PC-9 (cell line): ENCODE measurements around the gene LMF1. TPM values are rescaled to one million over a fixed set of nuclear protein-coding genes. Genes with fewer than 3 reads are reported as not detected.

Source experiments
- BruUV-seq: library from RNA; stranded (reverse); fragments of 400-500 nt; replicated peaks from 2 replicates; lab custom pipeline; 2021; lab: Mats Ljungman, UMichigan
- CTCF ChIA-PET: fragments of 300-600 bp; sonication (Branson Sonifier 250); formaldehyde crosslinking; loops from one replicate; lab custom pipeline; 2022; ENCODE audit warnings: antibody characterized with exemption; lab: Charles Lee
- POLR2A ChIA-PET: fragments of 300-600 bp; sonication (Branson Sonifier 250); formaldehyde crosslinking; loops from one replicate; lab custom pipeline; 2022; ENCODE audit warnings: antibody characterized with exemption; ENCODE audit not compliant: unreplicated experiment; lab: Charles Lee
- DNase-seq, 2 experiments: peaks; one replicate each; pipeline versions ENCODE4 v3.0.0 to v3.0.0-alpha.2; 2015 to 2022; ENCODE audit warnings: mixed read lengths in 1 of 2
- H2AFZ ChIP-seq: fragments of 200-600 bp; sonication (generic); 2 replicates; pipeline ENCODE4 v1.8.1; 2017; ENCODE audit warnings: antibody characterized with exemption
- H3F3A ChIP-seq: fragments of 200-600 bp; sonication (generic); 2 replicates; pipeline ENCODE4 v1.8.1; 2017; ENCODE audit warnings: antibody characterized with exemption, mild to moderate bottlenecking, low read depth; ENCODE audit not compliant: insufficient read depth
- H3K27ac ChIP-seq: fragments of 200-600 bp; sonication (generic); 2 replicates; pipeline ENCODE4 v1.6.1; 2016; ENCODE audit warnings: mixed run types
- H3K27me3 ChIP-seq: fragments of 200-600 bp; sonication (generic); 2 replicates; pipeline ENCODE4 v1.6.1; 2016; ENCODE audit warnings: low read depth, mixed run types; ENCODE audit not compliant: insufficient read depth
- H3K36me3 ChIP-seq: fragments of 200-600 bp; sonication (generic); 2 replicates; pipeline ENCODE4 v1.6.1; 2016; ENCODE audit warnings: low read depth, mixed run types
- H3K4me1 ChIP-seq: fragments of 200-600 bp; sonication (generic); replicated peaks from 2 replicates; pipeline ENCODE4 v1.6.1; 2016; ENCODE audit warnings: mixed run types; ENCODE audit not compliant: insufficient read depth
- H3K4me2 ChIP-seq: fragments of 200-600 bp; sonication (generic); 2 replicates; pipeline ENCODE4 v1.6.1; 2017; ENCODE audit warnings: mixed run types
- H3K4me3 ChIP-seq: fragments of 200-600 bp; sonication (generic); 2 replicates; pipeline ENCODE4 v1.6.1; 2016; ENCODE audit warnings: mixed run types
- H3K79me2 ChIP-seq: fragments of 200-600 bp; sonication (generic); 2 replicates; pipeline ENCODE4 v1.6.1; 2017; ENCODE audit warnings: low read depth, mixed run types
- H3K9me2 ChIP-seq: fragments of 200-600 bp; sonication (generic); 2 replicates; pipeline ENCODE4 v1.8.1; 2017; ENCODE audit warnings: mild to moderate bottlenecking; ENCODE audit not compliant: insufficient read depth
- H3K9me3 ChIP-seq: fragments of 200-600 bp; sonication (generic); 2 replicates; pipeline ENCODE4 v1.8.1; 2016; ENCODE audit warnings: low read depth; ENCODE audit not compliant: insufficient read depth
- H4K20me1 ChIP-seq: fragments of 200-600 bp; sonication (generic); 2 replicates; pipeline ENCODE4 v1.8.1; 2017; ENCODE audit not compliant: insufficient read depth
- CTCF ChIP-seq: fragments of 200-600 bp; sonication (generic); conservative IDR thresholded peaks from 2 replicates; pipeline ENCODE4 v1.6.1; 2017; ENCODE audit warnings: mixed run types, antibody characterized with exemption, mild to moderate bottlenecking, moderate library complexity
- EZH2 ChIP-seq: fragments of 200-600 bp; sonication (generic); IDR thresholded peaks from 2 replicates; pipeline ENCODE4 v1.8.0; 2017; ENCODE audit warnings: antibody characterized with exemption, low read depth
- intact Hi-C: fragments of 100-400 bp; cut with micrococcal nuclease; formaldehyde crosslinking; loops from one replicate; pipeline ENCODE4 v1.10.0; 2022; ENCODE audit not compliant: unreplicated experiment
- total RNA-seq: library from RNA; stranded (reverse); gene quantifications from 2 replicates; pipeline ENCODE4 v1.2.3, GENCODE V29; 2021

LMF1 gene
- total RNA-seq, 1 experiment from 2014 or later = 31.3 TPM

GRCh38 chr16:873243-873661 is 97.5 kb downstream of the LMF1 start:
- H3K4me3 ChIP-seq = no peak overlapping the region
- intact Hi-C loops = no loop called here
- no peaks in the 10 kb centered on the region for H3K9me2 ChIP-seq
- H3K36me3 ChIP-seq = no peaks in the 10 kb centered on the region
- TF ChIP-seq EZH2 = no peak
- TF ChIP-seq CTCF = no peak
- ChIA-PET CTCF (no interaction called here), POLR2A (no interaction called here)
- H4K20me1 ChIP-seq = peaks cover 2% of the 10 kb centered on the region; the same call in 1 of the 2 replicates
- DNase-seq = no peak
- no peaks in the 10 kb centered on the region for H3K79me2 ChIP-seq
- H3K4me1 ChIP-seq = no peaks in the 10 kb centered on the region
- H2AFZ ChIP-seq = no peak overlapping the region
- no peaks in the 10 kb centered on the region for H3F3A ChIP-seq
- no TSS peak for BruUV-seq
- no peak overlapping the region for H3K4me2 ChIP-seq
- H3K9me3 ChIP-seq = no peaks in the 10 kb centered on the region
- no peak overlapping the region for H3K27ac ChIP-seq
- peaks cover 8% of the 10 kb centered on the region for H3K27me3 ChIP-seq

GRCh38 chr16:872436-873242 is 98.1 kb downstream of the LMF1 start:
- no TSS peak for BruUV-seq
- H3K4me1 ChIP-seq = no peaks in the 10 kb centered on the region
- intact Hi-C loops = no loop called here
- H3K27me3 ChIP-seq = peaks cover 8% of the 10 kb centered on the region
- H3K79me2 ChIP-seq = no peaks in the 10 kb centered on the region
- H3K4me3 ChIP-seq = no peak overlapping the region
- no peak overlapping the region for H3K4me2 ChIP-seq
- no peaks in the 10 kb centered on the region for H3K36me3 ChIP-seq
- CTCF ChIA-PET = no interaction called here
- H3F3A ChIP-seq = no peaks in the 10 kb centered on the region
- no peak for DNase-seq
- H3K27ac ChIP-seq = no peak overlapping the region
- peaks cover 2% of the 10 kb centered on the region; the same call in 1 of the 2 replicates for H4K20me1 ChIP-seq
- no peak for TF ChIP-seq CTCF
- H2AFZ ChIP-seq = no peak overlapping the region
- H3K9me3 ChIP-seq = no peaks in the 10 kb centered on the region
- POLR2A ChIA-PET = no interaction called here
- H3K9me2 ChIP-seq = no peaks in the 10 kb centered on the region

DNA sequence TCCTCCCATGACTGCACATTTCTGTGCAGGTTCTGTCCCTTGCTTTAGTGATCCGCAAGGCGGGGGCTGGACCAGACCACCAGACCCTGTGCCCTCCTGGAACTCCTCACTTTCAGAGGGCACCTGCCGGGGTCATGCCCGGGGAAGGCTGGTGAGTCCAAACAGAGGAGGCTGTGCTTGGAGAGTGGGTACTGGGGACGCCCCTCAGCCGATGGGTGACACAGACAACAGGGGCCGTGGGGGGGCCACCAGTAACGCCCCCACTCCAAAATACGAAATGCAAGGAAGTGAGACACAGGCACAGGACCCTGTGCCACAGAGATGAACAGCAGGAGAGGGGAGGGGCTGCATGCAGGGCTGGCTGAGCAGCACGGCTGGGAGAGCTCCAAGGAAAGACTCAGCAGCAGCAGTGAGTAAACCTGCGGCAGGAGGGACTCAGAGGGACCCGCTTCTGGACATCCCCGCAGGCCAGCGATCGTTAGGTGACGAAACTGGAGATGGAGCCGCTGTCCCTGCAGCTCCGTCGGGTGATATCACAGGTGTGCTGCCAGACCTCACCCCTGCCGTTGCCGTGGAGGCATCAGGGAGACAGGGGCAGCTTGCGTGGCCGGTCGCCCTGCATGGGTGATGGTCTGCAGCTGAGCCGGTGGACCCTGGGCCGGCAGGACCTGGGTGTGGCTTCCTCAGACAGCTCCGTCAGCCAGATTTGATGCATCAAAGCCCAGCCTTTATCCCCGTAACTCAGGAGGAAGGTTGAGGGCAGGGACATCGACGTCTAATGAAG is 99.0 kb downstream of the LMF1 start:
- H3K36me3 ChIP-seq = no peaks in the 10 kb centered on the region
- H3K27ac ChIP-seq = no peak overlapping the region
- peaks cover 2% of the 10 kb centered on the region; the same call in 1 of the 2 replicates for H4K20me1 ChIP-seq
- H3F3A ChIP-seq = no peaks in the 10 kb centered on the region
- H2AFZ ChIP-seq = no peak overlapping the region
- ChIA-PET CTCF (no interaction called here), POLR2A (no interaction called here)
- DNase-seq = no peak
- no peaks in the 10 kb centered on the region for H3K9me3 ChIP-seq
- no peaks in the 10 kb centered on the region for H3K4me1 ChIP-seq
- H3K9me2 ChIP-seq = no peaks in the 10 kb centered on the region
- no peaks in the 10 kb centered on the region for H3K79me2 ChIP-seq
- BruUV-seq = no TSS peak
- H3K4me3 ChIP-seq = no peak overlapping the region
- intact Hi-C loops = no loop called here
- TF ChIP-seq CTCF (no peak), EZH2 (no peak)
- no peak overlapping the region for H3K4me2 ChIP-seq
- peaks cover 5% of the 10 kb centered on the region for H3K27me3 ChIP-seq
